Hepatocyte (in vitro differentiated cells): Measurements from ENCODE around the gene HMCN1.

Experiments used
- CTCF ChIP-seq: fragments of 200-600 bp; sonication (generic); IDR thresholded peaks from 2 replicates; pipeline ENCODE4 v1.5.1; 2016; ENCODE audit warnings: antibody characterized with exemption, mild to moderate bottlenecking; ENCODE audit not compliant: poor library complexity
- EZH2 ChIP-seq: fragments of 200-600 bp; sonication (generic); IDR thresholded peaks from 2 replicates; pipeline ENCODE4 v1.6.1; 2016; ENCODE audit warnings: antibody characterized with exemption, mild to moderate bottlenecking, borderline replicate concordance
- EZH2phosphoT487 ChIP-seq: fragments of 200-600 bp; sonication (generic); IDR thresholded peaks from one replicate; pipeline ENCODE4 v1.6.1; 2018; ENCODE audit warnings: antibody characterized with exemption, mild to moderate bottlenecking, low read depth, moderate library complexity; ENCODE audit not compliant: unreplicated experiment, severe bottlenecking

- TF ChIP-seq CTCF (no peak), EZH2 (no peak), EZH2phosphoT487 (no peak)
Observed at GRCh38 chr1:186079084-186079684, 345.0 kb downstream of the HMCN1 start.
